Measurements from ENCODE around the gene MYCN. TPM values are rescaled to one million over a fixed set of nuclear protein-coding genes. Genes with fewer than 3 reads are reported as not detected.

Gene MYCN
- total and polyA plus RNA-seq, 2 of the 8 experiments (the other 6 are each of a cell fraction or from before 2014, with no cell fraction given) = 87.8 to 137 TPM

DNA sequence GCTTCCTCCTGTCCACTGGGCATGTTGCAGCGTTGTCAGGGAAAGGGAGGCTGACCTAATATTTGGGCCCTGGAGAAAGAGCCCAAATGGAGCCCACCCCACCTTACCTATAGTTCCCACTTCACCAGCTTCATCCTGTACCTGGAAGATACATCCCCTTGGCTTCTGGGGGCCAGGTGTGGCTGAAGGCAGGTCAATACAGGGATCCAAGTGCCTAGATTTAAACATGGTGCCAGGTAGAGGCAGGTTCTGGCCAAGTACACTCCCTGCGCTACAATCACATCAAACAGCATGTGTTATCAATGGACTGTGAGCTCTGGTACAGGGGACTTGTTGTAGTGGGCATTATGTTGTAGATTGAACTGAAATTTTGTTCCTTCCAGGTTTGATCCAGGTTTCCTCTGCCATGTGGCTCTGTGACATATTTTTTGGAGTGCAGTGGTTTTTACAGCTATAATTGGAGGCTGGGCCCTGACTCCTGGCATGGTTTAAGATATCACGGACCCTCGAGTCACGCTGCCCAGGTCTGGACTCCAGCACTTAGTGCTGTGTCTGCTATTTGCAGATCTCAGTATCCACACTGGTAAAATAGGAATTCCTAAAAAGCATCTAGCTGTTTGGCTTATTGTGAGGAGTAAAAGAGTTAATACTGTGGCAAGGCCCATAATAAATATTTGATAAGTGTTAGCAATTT, 23.8 kb downstream of the MYCN start:
- Histone ChIP-seq H3K18ac (ENCODE audit: extremely low read depth, low read length) (no peak overlapping the region), H3K4me3 (ENCODE audit: extremely low read depth in 1 of 4, insufficient read depth in 2 of 4, low read depth in 3 of 4, low read length in 4 of 4) (no peak overlapping the region), H3K23me2 (ENCODE audit: low read depth, low read length) (no peaks in the 10 kb centered on the region; the same call in none of the 2 replicates), H3K4me2 (ENCODE audit: insufficient read depth in 1 of 2, low read depth in 2 of 2, low read length in 2 of 2) (no peak overlapping the region), H2BK12ac (ENCODE audit: low read depth, low read length) (no peak overlapping the region), H3K4ac (replicated peaks; ENCODE audit: insufficient read length, low read depth, low read length) (peak overlapping the region; percentile 5), H4K8ac (ENCODE audit: extremely low read depth, insufficient read depth, low read length) (no peak overlapping the region), H3K14ac (ENCODE audit: insufficient read length) (no peak overlapping the region), H3K9ac (replicated peaks in 1 of 4; ENCODE audit: extremely low read depth in 1 of 4, low read depth in 3 of 4, low read length in 3 of 4) (no peak overlapping the region), H3K27me3 (replicated peaks in 1 of 4; ENCODE audit: control insufficient read depth in 3 of 4, extremely low read depth in 1 of 4, insufficient read depth in 3 of 4, low read length in 3 of 4) (no peaks in the 10 kb centered on the region), H2AFZ (ENCODE audit: low read length) (no peak overlapping the region), H2BK15ac (ENCODE audit: low read length) (no peak overlapping the region), H3K56ac (replicated peaks; ENCODE audit: insufficient read length, low read depth, low read length) (no peak overlapping the region), H3K4me1 (replicated peaks in 1 of 4; ENCODE audit: control insufficient read depth in 3 of 4, insufficient read depth in 4 of 4, low read length in 3 of 4) (peaks cover 0 to 4% (median 2%) of the 10 kb centered on the region in 4 experiments; a peak in 3 of 7 replicates), H3K36me3 (ENCODE audit: control insufficient read depth in 2 of 4, insufficient read depth in 4 of 4, low read length in 3 of 4) (no peaks in the 10 kb centered on the region), H2BK20ac (ENCODE audit: low read length) (peak overlapping the region; percentile 93; the same call in 1 of the 2 replicates), H2AK5ac (ENCODE audit: low read depth, low read length) (no peak overlapping the region; the same call in 1 of the 2 replicates), H3K23ac (ENCODE audit: insufficient read length) (no peak overlapping the region), H3K9me3 (ENCODE audit: insufficient read depth in 2 of 2, low read depth in 1 of 2, low read length in 1 of 2) (no peaks in the 10 kb centered on the region), H3K79me2 (ENCODE audit: control insufficient read depth in 1 of 2, insufficient read depth in 2 of 2, low read length in 2 of 2) (no peaks in the 10 kb centered on the region), H2BK120ac (replicated peaks; ENCODE audit: low read depth, low read length) (no peak overlapping the region), H3K79me1 (ENCODE audit: low read depth, low read length) (no peaks in the 10 kb centered on the region), H4K20me1 (replicated peaks in 1 of 2; ENCODE audit: control insufficient read depth in 1 of 2, insufficient read depth in 2 of 2, low read length in 2 of 2) (no peaks in the 10 kb centered on the region), H4K91ac (replicated peaks; ENCODE audit: insufficient read length, low read length) (no peak overlapping the region), H4K5ac (ENCODE audit: insufficient read length, low read depth, low read length) (no peak overlapping the region), H2BK5ac (ENCODE audit: low read depth, low read length) (no peak overlapping the region), H3K27ac (ENCODE audit: low read depth, low read length) (no peak overlapping the region)
- FAIRE-seq (no peak), DNase-seq (ENCODE audit: low read depth in 1 of 2, low spot score in 2 of 2) (no peak)
- CTCF ChIA-PET (ENCODE audit: partially characterized antibody) = interaction anchor here (0.6 to 1.7 kb wide), 7 partner anchors 11 to 111 kb away, joined by 3 to 5 read pairs (median 5); no protein-coding TSS in a partner anchor
- 95% methylated on average over 5 of the region's 5 CpGs; no CpG with 5 or more reads in 1 of the 2 experiments for WGBS, 2 experiments (ENCODE audit: extremely low coverage in 1 of 2, insufficient coverage in 1 of 2, insufficient read length in 1 of 2, insufficient replicate concordance in 2 of 2, low coverage in 1 of 2, low lambda C conversion rate in 2 of 2, missing lambda C conversion rate in 1 of 2)
- POLR2A ChIA-PET (ENCODE audit: partially characterized antibody) = interaction anchor here (0.5 kb wide), 1 partner anchor 622 kb away, joined by 3 read pairs; no protein-coding TSS in a partner anchor
- TF ChIP-seq EP300 (IDR thresholded peaks at IDR 0.05; ENCODE audit: borderline replicate concordance in 1 of 2, low read depth in 2 of 2, low read length in 2 of 2) (no peak), CHD2 (IDR thresholded peaks at IDR 0.05; ENCODE audit: low read length) (no peak), CEBPB (IDR thresholded peaks at IDR 0.05; ENCODE audit: low read depth, low read length) (no peak), BCL11A (IDR thresholded peaks at IDR 0.05; ENCODE audit: low read depth in 2 of 2, low read length in 2 of 2) (no peak), HDAC2 (IDR thresholded peaks at IDR 0.05; ENCODE audit: borderline replicate concordance in 1 of 2, low read depth in 2 of 2, low read length in 2 of 2) (no peak), CTBP2 (IDR thresholded peaks at IDR 0.05; ENCODE audit: borderline replicate concordance, insufficient read depth, insufficient read length, low read length) (no peak), RFX5 (IDR thresholded peaks at IDR 0.05; ENCODE audit: borderline replicate concordance, low read depth, low read length) (no peak)
